HepG2 (cell line): ENCODE measurements around the gene MAP2K1. TPM values are rescaled to one million over a fixed set of nuclear protein-coding genes. Genes with fewer than 3 reads are reported as not detected.
A peak's percentile ranks its signal among the peaks of the same experiment; 100 is the strongest.

Experiments used
- CCAR2 ChIP-seq: fragments of 200-400 bp; formaldehyde crosslinking; optimal IDR thresholded peaks from 2 replicates; pipeline ENCODE3; 2018; ENCODE audit warnings: low read depth, mild to moderate bottlenecking, low read length, moderate library complexity
- CREM ChIP-seq, 2 experiments: sonication (generic) in 1 of 2; formaldehyde crosslinking in 1 of 2; IDR thresholded peaks; 2 replicates each; pipeline versions ENCODE4 v1.4.0 to v1.6.1; 2016 to 2020; ENCODE audit warnings: antibody characterized with exemption in 1 of 2, mild to moderate bottlenecking in 1 of 2, missing genetic modification reagents in 1 of 2
- DDIT3 ChIP-seq: sonication (generic); formaldehyde crosslinking; IDR thresholded peaks from 2 replicates; pipeline ENCODE4 v1.4.0; 2020; ENCODE audit warnings: mild to moderate bottlenecking, missing genetic modification reagents
- DPF2 ChIP-seq: sonication (generic); formaldehyde crosslinking; IDR thresholded peaks from 2 replicates; pipeline ENCODE4 v1.4.0; 2020; ENCODE audit warnings: mild to moderate bottlenecking, low read depth, missing genetic modification reagents, borderline replicate concordance
- ELF4 ChIP-seq: sonication (generic); formaldehyde crosslinking; IDR thresholded peaks from 2 replicates; pipeline ENCODE4 v1.5.0; 2020; ENCODE audit warnings: missing genetic modification reagents, mild to moderate bottlenecking, moderate library complexity, borderline replicate concordance
- HMG20B ChIP-seq: conservative IDR thresholded peaks from 2 replicates; pipeline ENCODE4 v1.6.1; 2016; ENCODE audit warnings: missing genetic modification reagents, missing compliant biosample characterization
- HMGXB4 ChIP-seq, 2 experiments: sonication (generic) in 1 of 2; formaldehyde crosslinking in 1 of 2; IDR thresholded peaks; 2 replicates each; pipeline versions ENCODE4 v1.4.0 to v1.6.1; 2018 to 2020; ENCODE audit warnings: missing genetic modification reagents in 2 of 2, borderline replicate concordance in 1 of 2, low read depth in 1 of 2, mild to moderate bottlenecking in 1 of 2, missing biosample characterization in 1 of 2
- KDM3A ChIP-seq: IDR thresholded peaks from 2 replicates; pipeline ENCODE4 v1.6.1; 2018; ENCODE audit warnings: low read depth, missing compliant biosample characterization
- NAIF1 ChIP-seq: sonication (generic); formaldehyde crosslinking; IDR thresholded peaks from 2 replicates; pipeline ENCODE4 v1.5.0; 2020; ENCODE audit warnings: mild to moderate bottlenecking, missing genetic modification reagents, borderline replicate concordance
- NCOR1 ChIP-seq: fragments of 200-600 bp; sonication (generic); IDR thresholded peaks from 2 replicates; pipeline ENCODE4 v1.7.0; 2017; ENCODE audit warnings: antibody characterized with exemption, low read length, borderline replicate concordance
- NFATC3 ChIP-seq: sonication (generic); formaldehyde crosslinking; IDR thresholded peaks from 2 replicates; pipeline ENCODE4 v1.5.1; 2020; ENCODE audit warnings: mild to moderate bottlenecking, missing genetic modification reagents
- NR2F1 ChIP-seq, 2 experiments: fragments of 450-650 bp in 1 of 2; formaldehyde crosslinking in 1 of 2; IDR thresholded peaks; 2 replicates each; pipeline versions ENCODE4 v1.5.0 to v1.6.1; 2016 to 2020; ENCODE audit warnings: mild to moderate bottlenecking in 1 of 2, missing compliant biosample characterization in 1 of 2, missing genetic modification reagents in 1 of 2, moderate library complexity in 1 of 2
- PHB2 ChIP-seq: fragments of 450-650 bp; IDR thresholded peaks from 2 replicates; pipeline ENCODE4 v1.6.1; 2018; ENCODE audit not compliant: partially characterized antibody
- RNF219 ChIP-seq: sonication (generic); formaldehyde crosslinking; IDR thresholded peaks from 2 replicates; pipeline ENCODE4 v1.5.0; 2020; ENCODE audit warnings: mild to moderate bottlenecking, missing genetic modification reagents
- SMAD1 ChIP-seq: sonication (generic); formaldehyde crosslinking; IDR thresholded peaks from 2 replicates; pipeline ENCODE4 v1.4.0; 2020; ENCODE audit warnings: missing genetic modification reagents, low read depth, mild to moderate bottlenecking, borderline replicate concordance
- SMAD9 ChIP-seq: sonication (generic); formaldehyde crosslinking; IDR thresholded peaks from 2 replicates; pipeline ENCODE4 v1.5.1; 2020; ENCODE audit warnings: mild to moderate bottlenecking, missing genetic modification reagents
- SNAI1 ChIP-seq: sonication (generic); formaldehyde crosslinking; IDR thresholded peaks from 2 replicates; pipeline ENCODE4 v1.5.0; 2020; ENCODE audit warnings: mild to moderate bottlenecking, missing genetic modification reagents, borderline replicate concordance
- YEATS2 ChIP-seq: sonication (generic); formaldehyde crosslinking; IDR thresholded peaks from 2 replicates; pipeline ENCODE4 v1.4.0; 2020; ENCODE audit warnings: missing genetic modification reagents, borderline replicate concordance
- ZBTB7B ChIP-seq: sonication (generic); formaldehyde crosslinking; IDR thresholded peaks from 2 replicates; pipeline ENCODE4 v1.4.0; 2020; ENCODE audit warnings: missing genetic modification reagents
- ZFP62 ChIP-seq: sonication (generic); formaldehyde crosslinking; IDR thresholded peaks from 2 replicates; pipeline ENCODE4 v1.4.0; 2020; ENCODE audit warnings: missing genetic modification reagents
- ZNF263 ChIP-seq: sonication (generic); formaldehyde crosslinking; IDR thresholded peaks from 2 replicates; pipeline ENCODE4 v1.4.0; 2020; ENCODE audit warnings: missing genetic modification reagents
- ZNF317 ChIP-seq: sonication (generic); formaldehyde crosslinking; IDR thresholded peaks from 2 replicates; pipeline ENCODE4 v1.5.0; 2020; ENCODE audit warnings: mild to moderate bottlenecking, missing genetic modification reagents
- ZNF530 ChIP-seq: sonication (generic); formaldehyde crosslinking; IDR thresholded peaks from 2 replicates; pipeline ENCODE4 v1.5.0; 2020; ENCODE audit warnings: low read depth, mild to moderate bottlenecking, missing genetic modification reagents
- ZNF850 ChIP-seq: sonication (generic); formaldehyde crosslinking; conservative IDR thresholded peaks from 2 replicates; pipeline ENCODE4 v1.9.0; 2021; ENCODE audit warnings: mild to moderate bottlenecking, missing genetic modification reagents
- ZNF883 ChIP-seq: sonication (generic); formaldehyde crosslinking; IDR thresholded peaks from 2 replicates; pipeline ENCODE4 v1.5.1; 2020; ENCODE audit warnings: mild to moderate bottlenecking, missing genetic modification reagents; ENCODE audit errors: not compliant biosample characterization
- polyA plus RNA-seq, 8 experiments: library from polyadenylated mRNA; depleted of rRNA in 3 of 8; stranded (reverse) in 7 of 8; unstranded in 1 of 8; fragments of >200 nt; fragmentation: Illumina TruSeq in 4 of 8; extraction: Trizol in 4 of 8; gene quantifications; 2 replicates each; pipeline versions ENCODE4 v1.2.1 to v1.2.3, GENCODE V29; 2011 to 2016; ENCODE audit warnings: low read depth in 4 of 8, missing spikeins in 1 of 8, mixed read lengths in 1 of 8; ENCODE audit not compliant: insufficient read depth in 1 of 8
- total RNA-seq, 5 experiments: library from RNA; depleted of rRNA; stranded (reverse); fragments of >200 nt; fragmentation: Illumina TruSeq; extraction: Trizol; gene quantifications; 2 replicates each; pipeline ENCODE4 v1.2.3, GENCODE V29; 2016; ENCODE audit warnings: low read depth in 1 of 5

Gene MAP2K1
- total and polyA plus RNA-seq, 2 of the 13 experiments (the other 11 are each of a cell fraction or from before 2014, with no cell fraction given): 24.1 to 49.2 TPM

GRCh38 chr15:66504563-66505429, 118.1 kb downstream of the MAP2K1 start, which contains the start of the genes RPL4 and ZWILCH (continued):
- TF ChIP-seq ZNF263 (CRISPR knock-in tag) (no peak), ZNF317 (no peak), DPF2 (CRISPR knock-in tag) (no peak), ZFP62 (CRISPR knock-in tag) (no peak), ZBTB7B (peak; percentile 11; the same call in 1 of the 2 replicates), CCAR2 (no peak), HMGXB4 (CRISPR knock-in tag; IDR thresholded peaks at IDR 0.05; ENCODE audit: borderline replicate concordance in 1 of 2, low read depth in 1 of 2) (peak; percentile 42 to 66; a peak in 3 of 4 replicates), HMG20B (0 out of 2 replicates have a peak, but pooled peaks have one; percentile 14), KDM3A (no peak), YEATS2 (peak; percentile 97), CREM (IDR thresholded peaks at IDR 0.05) (peak; percentile 80), CREM (CRISPR knock-in tag; IDR thresholded peaks at IDR 0.05) (no peak), SNAI1 (CRISPR knock-in tag) (no peak), ELF4 (CRISPR knock-in tag) (peak; percentile 83), NFATC3 (CRISPR knock-in tag) (peak; percentile 31), NAIF1 (CRISPR knock-in tag) (peak; percentile 94; the same call in 1 of the 2 replicates), ZNF883 (CRISPR knock-in tag) (peak; percentile 73), PHB2 (no peak), SMAD9 (CRISPR knock-in tag) (no peak), NR2F1 (CRISPR knock-in tag; IDR thresholded peaks at IDR 0.05) (peak in 1 of 2 experiments; percentile 66; a peak in 1 of 4 replicates), NCOR1 (peak; percentile 69; the same call in 1 of the 2 replicates), SMAD1 (no peak), ZNF850 (CRISPR knock-in tag) (no peak), RNF219 (CRISPR knock-in tag) (no peak), DDIT3 (CRISPR knock-in tag) (no peak), ZNF530 (CRISPR knock-in tag) (0 out of 2 replicates have a peak, but pooled peaks have one; percentile 53)
